Activated T-helper 1 cell treated with anti-CD3 and anti-CD28 coated beads, Interleukin-2, amount 50 U/mL, for 16 hours (primary cell): ENCODE results near the gene RHPN2.
"Not testable (repeated sequence)": the region's sequence is repeated elsewhere in the genome, so short reads cannot be mapped to it uniquely, and the experiment has no call there.

Source experiments
- DNase-seq, 2 donors: peaks; one replicate each; pipeline ENCODE4 v3.0.0-alpha.2; 2020; ENCODE audit warnings: low read depth in 1 of 2, low spot score in 1 of 2

The RHPN2 gene

DNA sequence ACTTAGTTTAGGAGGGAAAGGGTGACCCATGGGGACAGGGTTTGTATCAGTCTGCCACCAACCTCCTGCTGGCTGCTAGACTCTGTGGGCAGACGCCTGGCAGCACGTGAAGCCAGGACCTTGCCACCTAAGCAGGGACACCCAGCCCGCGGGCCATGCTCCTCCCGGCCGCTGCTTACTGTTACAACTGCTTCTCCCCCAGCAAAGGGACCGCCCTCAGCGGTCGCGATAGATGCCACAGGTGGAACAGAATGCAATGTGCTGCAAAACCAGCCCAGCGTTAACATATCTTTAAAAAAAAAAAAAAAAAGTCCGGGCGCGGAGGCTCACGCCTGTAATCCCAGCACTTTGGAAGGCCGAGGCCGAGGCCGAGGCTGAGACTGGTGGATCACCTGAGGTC, 1.9 kb upstream of the RHPN2 start:
- no peak for DNase-seq

DNA sequence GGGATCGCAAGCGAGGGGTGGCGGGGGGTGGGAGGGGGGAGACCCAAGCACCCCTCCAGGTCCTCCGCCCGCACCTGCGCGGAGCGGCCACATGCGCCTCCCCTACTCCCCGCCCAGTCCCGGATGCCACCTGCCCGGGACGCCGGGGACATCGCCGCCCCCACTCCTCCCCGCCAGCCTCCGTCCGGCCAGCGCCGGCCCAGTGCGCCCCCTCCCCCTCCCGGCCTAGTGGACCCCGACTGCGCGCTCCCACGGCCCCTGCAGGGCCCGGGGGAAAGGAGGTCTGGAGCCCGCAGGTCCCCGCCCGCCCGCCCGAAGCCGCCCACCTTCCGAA, 263 bp downstream of the RHPN2 start:
- DNase-seq: no peak

DNA sequence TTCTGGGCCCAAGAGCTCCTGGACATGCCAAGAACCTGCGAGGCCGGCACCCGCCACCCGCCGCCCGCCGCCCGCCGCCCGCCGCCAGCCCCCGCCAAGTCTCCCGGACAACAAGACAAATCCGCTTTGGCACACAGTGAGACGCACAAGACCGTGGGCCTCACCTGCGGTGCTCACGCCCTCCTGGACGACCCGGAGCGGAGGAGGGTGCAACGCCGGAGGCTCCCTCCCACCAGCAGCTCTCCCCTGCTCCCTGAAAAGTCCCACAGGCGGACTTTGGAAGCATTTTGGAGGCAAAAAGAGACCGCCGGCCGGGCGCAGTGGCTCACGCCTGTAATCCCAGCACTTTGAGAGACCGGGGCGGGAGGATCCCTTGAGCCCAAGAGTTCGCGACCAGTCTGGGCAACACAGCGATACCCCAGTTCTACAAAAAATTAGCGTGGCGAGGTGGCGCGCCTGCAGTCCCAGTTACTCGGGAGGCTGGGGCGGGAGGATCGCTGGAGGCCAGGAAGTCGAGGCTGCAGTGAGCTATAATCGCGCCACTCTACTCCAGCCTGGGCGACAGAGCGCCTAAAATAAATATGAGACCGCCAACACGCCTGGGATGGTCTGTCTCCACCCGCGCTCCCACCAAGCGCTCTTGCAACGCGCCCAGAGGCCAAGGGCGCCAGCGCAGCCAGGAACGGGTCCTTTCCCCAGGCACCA, 783 bp downstream of the RHPN2 start:
- DNase-seq: no peak

DNA sequence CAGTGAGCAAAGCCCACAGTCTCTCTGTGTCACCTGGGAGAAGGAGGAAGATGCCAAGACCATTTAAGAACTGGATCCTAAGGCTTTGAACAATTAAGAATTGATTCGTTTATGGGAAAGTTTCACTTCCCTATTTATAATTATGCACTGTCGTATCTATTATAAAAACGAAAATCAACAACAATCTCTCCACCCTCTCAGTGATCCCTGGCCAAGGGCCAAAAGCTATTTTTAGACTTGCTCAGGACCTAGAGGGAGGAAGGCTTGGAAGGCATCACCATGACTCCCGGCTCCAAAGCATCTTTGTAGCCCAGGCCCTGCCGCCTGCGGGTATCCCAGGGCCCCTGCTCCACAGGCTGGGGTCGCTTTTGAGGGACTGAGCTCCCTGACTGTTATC, 1.3 kb downstream of the RHPN2 start:
- no peak for DNase-seq

DNA sequence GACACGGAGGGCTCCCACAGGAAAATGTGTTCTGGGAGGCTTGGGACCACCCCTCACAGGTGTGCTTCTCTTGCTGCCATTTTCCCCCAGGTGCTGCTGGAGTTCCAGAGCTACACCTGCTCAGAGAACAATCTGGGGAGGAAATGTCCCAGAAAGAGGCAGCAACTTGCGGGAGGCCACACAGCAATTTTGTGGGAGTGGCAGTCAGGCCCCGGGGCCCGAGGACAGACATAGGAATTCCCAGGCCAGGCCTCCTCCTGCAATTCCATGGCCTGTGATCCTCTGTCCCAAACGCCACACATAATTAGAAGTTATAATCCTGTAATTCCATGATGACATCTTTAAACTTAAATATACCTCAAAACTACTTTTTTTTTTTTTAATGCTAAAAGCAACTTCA, 1.8 kb downstream of the RHPN2 start:
- DNase-seq: no peak

DNA sequence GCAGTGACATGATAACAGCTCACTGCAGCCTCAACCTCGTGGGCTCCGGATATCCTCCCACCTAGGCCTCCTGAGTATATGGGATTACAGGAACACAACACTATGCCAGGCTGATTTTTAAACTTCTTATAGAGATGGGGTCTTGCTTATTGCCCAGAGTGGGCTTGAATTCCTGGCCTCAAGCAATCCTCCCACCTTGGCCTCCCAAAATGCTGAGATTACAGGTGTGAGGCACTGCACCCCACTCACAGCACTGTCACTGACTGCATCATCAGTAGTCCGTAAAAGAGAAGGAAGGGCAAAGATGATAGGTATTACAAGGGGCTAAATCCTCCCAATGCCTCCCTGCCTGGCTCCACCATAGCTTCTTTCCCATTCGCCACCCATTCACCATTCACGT, 4.1 kb downstream of the RHPN2 start:
- no peak for DNase-seq

DNA sequence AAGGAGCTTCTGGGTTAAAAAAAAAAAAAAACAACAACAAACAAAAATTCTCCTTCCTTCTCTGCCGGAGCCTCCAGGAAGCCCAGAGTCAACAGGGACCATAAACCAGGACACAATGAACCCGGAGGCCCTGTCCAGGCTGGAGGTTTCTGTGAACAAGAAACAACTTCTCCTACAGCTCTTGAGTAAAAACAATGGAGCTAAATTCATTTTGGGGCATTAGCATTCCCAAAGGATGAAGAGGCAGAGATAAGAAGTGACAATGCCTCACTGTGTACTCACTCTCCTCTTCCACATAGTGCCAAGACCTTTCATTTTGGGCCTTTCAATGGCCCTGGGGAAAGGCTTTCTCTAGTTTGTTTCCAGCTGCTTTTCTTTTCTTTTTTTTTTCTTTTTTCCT, 9.0 kb downstream of the RHPN2 start:
- no peak for DNase-seq

DNA sequence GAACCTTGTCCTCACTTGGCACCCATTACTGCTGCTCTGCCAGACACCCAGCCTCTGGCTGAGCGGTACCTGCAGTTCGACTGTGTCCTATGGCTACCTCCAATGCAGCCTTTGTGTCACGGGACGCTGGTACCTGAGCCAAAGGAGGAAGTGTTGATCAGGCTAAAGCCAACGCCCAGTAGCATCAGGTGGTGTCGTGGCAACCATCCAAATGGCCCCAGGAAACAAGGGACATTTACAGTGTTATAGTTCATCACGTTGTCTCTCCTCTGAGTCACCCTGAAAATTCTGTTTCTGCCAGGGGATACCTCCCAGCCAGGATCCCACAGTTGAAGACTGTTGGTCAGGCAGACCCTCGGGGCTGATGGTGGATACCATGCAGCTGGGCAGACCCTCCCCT, 10.1 kb downstream of the RHPN2 start:
- no peak for DNase-seq

DNA sequence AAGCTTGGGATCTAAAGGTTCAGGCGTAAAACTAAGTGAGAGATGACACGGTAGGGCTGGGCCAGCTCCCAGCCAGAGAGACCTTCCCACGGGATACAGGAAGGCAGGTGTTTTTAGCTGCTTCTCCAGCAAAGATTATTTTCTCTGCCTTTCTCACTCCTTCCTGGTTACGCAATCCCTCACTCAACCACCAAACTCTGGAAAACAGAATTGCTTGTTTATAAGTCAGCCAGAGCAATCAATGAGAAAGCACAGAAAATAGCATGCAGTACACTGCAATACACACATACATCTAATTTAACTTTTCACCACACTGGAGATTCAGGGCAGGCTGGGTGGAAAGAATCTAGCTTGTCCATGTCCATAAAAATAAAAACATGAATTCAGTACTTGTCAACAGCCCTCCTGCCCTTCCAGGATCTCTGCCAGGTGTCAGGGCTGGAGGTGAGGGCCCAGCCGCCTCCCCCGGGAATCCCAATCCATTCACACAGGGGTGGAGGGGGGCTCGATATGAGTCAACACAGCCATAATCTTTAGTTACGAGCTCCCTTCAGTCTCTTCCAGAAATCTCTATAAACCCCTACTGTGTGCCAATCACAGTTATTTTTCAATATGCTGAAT, 12.2 kb downstream of the RHPN2 start:
- DNase-seq: no peak

DNA sequence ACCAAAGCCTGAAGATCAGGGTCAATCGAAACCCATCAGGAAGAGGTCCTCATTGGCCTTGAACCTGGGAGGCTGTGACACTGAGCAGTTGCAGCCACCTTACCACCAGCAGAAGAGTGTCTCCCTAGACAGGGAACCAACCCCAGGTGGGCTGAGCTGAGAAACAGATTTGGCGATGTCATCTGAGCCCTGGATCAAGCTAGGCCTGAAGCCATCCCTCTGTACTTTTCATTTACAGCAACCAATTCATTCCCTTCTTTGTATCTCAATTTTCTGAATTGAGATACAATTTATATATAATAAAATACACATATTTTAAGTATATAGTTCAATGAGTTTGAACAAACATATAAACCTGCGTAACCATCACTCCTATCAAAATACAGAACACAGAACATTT, 14.6 kb downstream of the RHPN2 start:
- DNase-seq: no peak

DNA sequence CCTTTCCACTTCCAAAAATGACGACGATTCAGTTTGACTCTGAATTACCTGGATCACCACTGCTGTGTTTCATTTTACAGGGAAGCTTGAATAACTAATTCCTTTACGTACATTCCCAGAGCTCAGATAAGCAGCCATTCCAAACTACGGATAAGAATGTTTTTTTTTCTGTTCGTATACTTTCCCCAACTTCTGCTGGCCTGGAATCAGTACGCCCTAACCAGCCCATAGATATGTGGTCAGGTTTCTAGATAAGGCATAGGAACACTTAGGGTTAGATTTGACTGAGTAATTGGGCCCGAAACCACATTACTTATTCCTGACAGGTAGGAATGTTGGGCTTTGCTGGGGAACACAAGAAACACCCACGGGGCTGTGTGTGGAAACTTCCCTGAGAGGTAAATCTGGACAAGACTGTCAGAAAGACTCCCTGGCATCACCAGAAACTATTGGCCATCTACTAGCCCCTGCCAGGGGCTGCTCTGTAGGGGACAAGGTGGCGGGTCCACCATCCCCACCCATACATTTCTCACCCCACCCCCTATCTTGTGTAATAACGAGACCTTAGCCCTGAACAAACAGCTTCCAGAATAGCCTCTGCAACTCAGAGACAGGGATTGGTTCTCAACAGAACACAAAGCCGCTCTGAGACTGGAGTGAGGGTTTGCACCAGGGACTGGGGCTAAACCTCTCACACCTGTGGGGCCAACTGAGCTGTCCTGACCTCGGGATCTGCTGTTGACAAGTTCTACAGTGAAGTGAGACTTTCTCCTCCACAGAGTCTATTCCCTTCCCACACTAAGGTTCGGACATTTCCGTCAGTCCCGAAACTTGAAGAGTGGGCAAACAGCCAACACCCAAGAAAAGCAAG, 15.6 kb downstream of the RHPN2 start:
- no peak for DNase-seq

DNA sequence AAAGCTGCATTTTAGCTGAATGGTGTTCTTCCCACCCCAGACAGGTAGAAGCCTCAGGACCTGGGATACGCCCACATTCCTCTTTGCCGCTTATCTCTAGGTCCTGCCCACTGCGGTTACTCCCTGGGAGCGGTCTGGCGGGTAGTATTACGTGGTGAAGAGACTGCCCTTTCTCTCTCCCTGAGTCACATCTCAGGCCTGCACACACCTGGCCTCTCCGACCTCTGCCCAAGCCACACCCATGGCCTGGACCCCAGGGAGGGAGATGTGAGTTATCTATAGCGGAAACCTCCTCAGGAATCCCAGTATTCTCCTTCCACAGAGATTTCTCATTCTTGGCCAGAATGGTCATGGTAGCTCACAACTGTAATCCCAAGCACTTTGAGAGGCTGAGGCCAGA, 17.3 kb downstream of the RHPN2 start:
- DNase-seq: no peak

DNA sequence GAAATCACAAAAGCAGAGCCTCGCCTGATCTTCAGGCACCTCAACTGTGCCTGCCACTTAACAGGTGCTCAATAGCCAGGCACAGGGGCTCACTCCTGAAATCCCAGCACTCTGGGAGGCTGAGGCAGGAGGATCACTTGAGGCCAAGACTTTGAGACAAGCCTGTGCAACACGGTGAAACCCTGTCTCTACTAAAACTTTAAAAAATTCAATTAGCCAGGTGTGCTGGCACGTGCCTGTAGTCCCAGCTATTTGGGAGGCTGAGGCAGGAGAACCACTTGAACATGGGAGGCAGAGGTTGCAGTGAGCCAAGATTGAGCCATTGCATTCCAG, 22.9 kb downstream of the RHPN2 start:
- DNase-seq: not testable (repeated sequence)

DNA sequence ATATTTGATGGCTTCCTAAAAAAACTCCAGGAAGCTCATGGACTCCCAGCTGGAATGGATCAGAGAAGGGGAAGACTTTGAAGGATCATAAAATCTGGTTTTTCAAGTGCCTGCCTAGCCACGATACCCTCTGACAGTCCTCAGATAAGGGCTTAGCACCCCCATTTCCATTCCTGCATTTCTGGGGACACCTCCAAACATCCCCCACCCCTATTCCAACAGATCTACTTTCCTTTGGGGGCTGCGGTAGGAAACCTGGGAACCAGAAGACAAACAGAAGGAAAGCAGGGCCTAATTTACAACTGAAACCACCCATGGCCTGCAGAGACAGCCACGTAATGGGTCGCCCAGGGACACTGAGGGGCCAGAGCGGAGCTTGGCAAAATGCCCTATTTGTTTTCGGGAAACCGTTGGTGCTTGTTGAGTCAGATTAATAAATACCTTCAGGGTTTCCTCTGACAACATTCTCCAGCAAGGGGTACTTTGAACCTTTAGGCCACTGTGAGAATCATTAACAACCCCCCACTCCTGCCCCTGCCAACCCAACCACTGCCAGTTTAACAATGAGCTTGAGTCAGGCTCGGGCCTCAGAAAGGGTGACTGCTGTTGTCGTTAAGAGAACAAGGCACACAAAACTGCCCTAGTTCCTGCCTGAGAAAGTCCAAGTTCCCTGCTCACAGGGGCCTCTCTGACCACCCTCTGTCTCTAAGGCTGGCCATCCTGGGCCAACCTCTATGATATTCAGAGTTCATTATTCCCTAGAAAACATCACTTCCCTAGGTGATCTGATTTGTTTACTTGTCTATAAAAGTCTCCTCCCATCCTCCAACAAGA, 23.5 kb downstream of the RHPN2 start:
- DNase-seq: no peak

DNA sequence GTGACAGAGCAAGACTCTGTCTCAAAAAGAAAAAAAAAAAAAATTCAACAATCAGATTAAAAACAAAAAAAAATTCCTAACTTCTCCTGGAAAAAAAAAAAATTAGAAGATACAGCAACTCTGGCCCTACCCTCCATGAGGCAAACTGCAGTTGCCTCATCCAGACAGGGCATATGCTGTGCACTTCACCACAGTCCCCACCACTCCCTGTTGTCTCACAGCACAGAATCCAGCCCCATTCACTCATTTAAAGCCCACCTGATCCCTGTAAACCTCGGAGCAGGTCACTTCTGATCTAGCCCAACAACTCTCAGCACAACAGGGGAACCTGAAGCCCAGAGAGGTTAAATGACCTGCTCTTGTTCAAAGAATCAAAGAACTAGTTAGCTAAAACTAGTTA, 24.9 kb downstream of the RHPN2 start:
- no peak for DNase-seq

DNA sequence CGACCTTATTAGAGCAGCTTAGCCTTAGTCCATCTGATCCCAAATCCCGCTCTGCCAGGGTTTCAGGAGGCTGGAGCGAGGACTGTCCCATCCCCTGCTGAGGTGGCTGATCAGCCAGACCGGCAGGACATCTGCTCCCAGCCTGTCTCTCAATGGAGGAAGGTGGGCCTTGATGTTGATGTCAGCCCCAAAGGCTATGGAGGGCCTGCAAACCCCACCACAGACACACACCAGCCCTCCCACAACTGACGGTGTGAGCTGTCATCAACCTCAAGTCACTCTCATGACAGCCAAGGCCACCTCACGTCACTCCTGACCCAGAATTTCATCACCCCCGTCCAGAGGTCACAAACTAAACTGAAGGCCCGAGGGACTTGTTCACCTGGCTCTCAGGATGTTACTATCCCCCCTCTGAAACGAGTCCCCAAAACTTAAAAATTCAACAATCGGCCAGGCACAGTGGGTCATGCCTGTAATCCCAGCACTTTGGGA, 25.5 kb downstream of the RHPN2 start:
- DNase-seq: no peak

DNA sequence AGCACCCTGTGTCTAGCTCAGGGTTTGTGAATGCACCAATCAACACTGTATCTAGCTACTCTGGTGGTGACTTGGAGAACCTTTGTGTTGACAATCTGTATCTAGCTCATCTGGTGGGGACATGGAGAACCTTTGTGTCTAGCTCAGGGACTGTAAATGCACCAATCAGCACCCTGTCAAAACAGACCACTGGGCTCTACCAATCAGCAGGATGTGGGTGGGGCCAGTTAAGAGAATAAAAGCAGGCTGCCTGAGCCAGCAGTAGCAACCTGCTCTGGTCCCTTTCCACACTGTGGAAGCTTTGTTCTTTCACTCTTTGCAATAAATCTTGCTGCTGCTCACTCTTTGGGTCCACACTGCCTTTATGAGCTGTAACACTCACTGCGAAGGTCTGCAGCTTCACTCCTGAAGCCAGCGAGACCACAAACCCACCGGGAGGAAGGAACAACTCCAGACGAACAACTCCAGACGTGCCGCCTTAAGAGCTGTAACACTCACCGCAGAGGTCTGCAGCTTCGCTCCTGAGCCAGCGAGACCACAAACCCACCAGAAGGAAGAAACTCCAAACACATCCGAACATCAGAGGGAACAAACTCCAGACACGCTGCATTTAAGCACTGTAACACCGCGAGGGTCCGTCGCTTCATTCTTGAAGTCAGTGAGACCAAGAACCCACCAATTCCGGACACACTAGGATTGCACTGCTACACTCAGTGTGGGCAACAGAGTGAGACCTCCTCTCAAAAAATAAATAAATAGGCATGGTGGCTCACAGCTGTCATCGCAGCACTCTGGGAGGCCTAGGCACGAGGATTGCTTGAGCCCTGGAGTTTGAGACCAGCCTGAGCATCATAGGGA, 27.3 kb downstream of the RHPN2 start:
- DNase-seq: not testable (repeated sequence)

DNA sequence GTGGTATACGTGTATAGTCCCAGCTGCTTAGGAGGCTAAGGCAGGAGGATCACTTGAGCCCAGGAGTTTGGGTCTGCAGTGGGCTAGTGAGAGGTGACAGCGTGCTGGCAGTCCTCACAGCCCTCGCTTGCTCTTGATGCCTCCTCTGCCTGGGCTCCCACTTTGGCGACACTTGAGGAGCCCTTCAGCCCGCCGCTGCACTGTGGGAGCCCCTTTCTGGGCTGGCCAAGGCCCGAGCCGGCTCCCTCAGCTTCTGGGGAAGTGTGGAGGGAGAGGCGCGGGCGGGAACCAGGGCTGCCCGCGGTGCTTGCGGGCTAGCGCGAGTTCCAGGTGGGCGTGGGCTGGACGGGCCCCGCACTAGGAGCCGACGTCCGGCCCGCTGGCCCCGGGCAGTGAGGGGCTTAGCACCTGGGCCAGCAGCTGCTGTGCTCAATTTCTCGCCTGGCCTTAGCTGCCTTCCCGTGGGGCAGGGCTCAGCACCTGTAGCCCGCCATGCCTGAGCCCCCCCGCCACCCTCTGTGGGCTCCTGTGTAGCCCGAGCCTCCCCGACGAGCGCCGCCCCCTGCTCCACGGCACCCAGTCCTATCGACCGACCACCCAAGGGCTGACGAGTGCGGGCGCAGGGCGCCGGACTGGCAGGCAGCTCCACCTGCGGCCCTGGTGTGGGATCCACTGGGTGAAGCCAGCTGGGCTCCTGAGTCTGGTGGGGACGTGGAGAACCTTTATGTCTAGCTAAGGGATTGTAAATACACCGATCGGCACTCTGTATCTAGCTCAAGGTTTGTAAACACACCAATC, 28.1 kb downstream of the RHPN2 start:
- not testable (repeated sequence) for DNase-seq

DNA sequence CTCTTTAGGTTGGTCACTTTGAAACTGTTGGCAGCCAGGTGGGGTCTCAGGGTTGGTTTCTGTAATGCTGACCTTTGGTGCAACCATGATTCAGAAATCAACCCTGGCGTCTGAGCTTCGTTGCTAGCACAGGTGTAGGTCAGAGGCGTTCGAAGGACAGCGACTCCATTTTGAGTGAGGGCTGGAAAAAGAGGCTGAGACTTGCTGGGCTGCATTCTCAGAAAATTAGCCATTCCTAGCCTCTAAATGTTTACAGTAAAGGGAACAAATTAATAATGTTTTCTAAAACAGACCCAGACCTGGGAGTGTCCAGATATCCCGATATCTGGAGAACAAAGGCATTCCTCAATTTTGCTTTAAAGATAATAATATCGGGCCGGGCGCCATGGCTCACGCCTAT, 29.2 kb downstream of the RHPN2 start:
- DNase-seq: no peak
